ENCODE measurements around the gene COL5A1.

COL5A1 gene

GRCh38 chr9:134639994-134640393 is 1.6 kb upstream of the COL5A1 start:
- Histone ChIP-seq H3K27me3 (ENCODE audit: insufficient read depth, poor library complexity, severe bottlenecking) (peaks cover 20% of the 10 kb centered on the region), H3K4me3 (replicated peaks; ENCODE audit: insufficient read depth, low read length) (no peak overlapping the region), H3K27ac (replicated peaks) (no peak overlapping the region)
- DNase-seq (ENCODE audit: low read depth in 1 of 2, low spot score in 1 of 2) = no peak
- TF ChIP-seq CTCF (IDR thresholded peaks at IDR 0.05; ENCODE audit: insufficient read depth, low read length) (no peak), POLR2AphosphoS5 (IDR thresholded peaks at IDR 0.05; ENCODE audit: low read depth) (no peak), SPI1 (IDR thresholded peaks at IDR 0.05; ENCODE audit: borderline replicate concordance, low read depth) (no peak), GABPA (IDR thresholded peaks at IDR 0.05; ENCODE audit: low read depth) (no peak)
- TF ChIP-seq, protein P1, sequence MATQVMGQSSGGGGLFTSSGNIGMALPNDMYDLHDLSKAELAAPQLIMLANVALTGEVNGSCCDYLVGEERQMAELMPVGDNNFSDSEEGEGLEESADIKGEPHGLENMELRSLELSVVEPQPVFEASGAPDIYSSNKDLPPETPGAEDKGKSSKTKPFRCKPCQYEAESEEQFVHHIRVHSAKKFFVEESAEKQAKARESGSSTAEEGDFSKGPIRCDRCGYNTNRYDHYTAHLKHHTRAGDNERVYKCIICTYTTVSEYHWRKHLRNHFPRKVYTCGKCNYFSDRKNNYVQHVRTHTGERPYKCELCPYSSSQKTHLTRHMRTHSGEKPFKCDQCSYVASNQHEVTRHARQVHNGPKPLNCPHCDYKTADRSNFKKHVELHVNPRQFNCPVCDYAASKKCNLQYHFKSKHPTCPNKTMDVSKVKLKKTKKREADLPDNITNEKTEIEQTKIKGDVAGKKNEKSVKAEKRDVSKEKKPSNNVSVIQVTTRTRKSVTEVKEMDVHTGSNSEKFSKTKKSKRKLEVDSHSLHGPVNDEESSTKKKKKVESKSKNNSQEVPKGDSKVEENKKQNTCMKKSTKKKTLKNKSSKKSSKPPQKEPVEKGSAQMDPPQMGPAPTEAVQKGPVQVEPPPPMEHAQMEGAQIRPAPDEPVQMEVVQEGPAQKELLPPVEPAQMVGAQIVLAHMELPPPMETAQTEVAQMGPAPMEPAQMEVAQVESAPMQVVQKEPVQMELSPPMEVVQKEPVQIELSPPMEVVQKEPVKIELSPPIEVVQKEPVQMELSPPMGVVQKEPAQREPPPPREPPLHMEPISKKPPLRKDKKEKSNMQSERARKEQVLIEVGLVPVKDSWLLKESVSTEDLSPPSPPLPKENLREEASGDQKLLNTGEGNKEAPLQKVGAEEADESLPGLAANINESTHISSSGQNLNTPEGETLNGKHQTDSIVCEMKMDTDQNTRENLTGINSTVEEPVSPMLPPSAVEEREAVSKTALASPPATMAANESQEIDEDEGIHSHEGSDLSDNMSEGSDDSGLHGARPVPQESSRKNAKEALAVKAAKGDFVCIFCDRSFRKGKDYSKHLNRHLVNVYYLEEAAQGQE (IDR thresholded peaks at IDR 0.05; ENCODE audit: insufficient replicate concordance, low read depth) = no peak

DNA sequence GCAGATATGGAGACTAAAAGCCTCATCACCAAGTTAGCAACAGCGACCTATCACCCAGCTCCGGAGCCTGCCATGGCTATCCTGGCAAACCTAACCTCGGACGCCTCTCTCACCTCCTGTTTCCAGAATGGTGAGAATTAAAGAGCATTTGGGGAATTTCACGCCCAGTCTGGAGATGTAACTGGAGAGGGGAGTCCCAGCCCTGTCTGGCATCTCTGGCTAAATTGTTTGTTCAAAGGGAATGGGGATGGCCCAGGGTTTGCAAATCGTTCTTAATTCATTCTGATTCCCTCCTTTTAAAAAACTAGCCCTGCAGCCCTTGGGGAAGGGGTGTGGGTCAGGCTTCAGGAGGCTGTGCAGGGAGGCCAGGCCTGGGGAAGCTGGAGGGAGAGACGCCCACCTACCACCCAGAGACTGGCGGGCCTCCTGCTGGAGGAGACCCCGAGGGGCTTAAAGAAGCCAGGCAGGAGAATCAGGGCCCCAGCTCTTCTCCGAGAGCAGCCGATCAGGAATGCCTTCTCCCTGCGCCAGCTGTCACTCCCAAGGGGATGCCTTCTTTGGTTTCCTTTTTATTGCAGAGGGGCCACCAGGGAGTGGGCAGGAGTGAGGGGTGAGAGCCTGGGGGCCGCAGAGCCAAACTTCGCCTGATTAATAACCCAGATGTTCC is 964 bp upstream of the COL5A1 start:
- DNase-seq (ENCODE audit: low read depth in 1 of 2, low spot score in 1 of 2) = no peak
- peaks cover 20% of the 10 kb centered on the region for H3K27me3 ChIP-seq (ENCODE audit: insufficient read depth, poor library complexity, severe bottlenecking)
- no peak for TF ChIP-seq GABPA (IDR thresholded peaks at IDR 0.05; ENCODE audit: low read depth)
- TF ChIP-seq, protein P1 (IDR thresholded peaks at IDR 0.05; ENCODE audit: insufficient replicate concordance, low read depth) = no peak
- no peak for TF ChIP-seq CTCF (IDR thresholded peaks at IDR 0.05; ENCODE audit: insufficient read depth, low read length)
- no peak for TF ChIP-seq POLR2AphosphoS5 (IDR thresholded peaks at IDR 0.05; ENCODE audit: low read depth)
- no peak for TF ChIP-seq SPI1 (IDR thresholded peaks at IDR 0.05; ENCODE audit: borderline replicate concordance, low read depth)
- H3K27ac ChIP-seq (replicated peaks) = no peak overlapping the region
- no peak overlapping the region for H3K4me3 ChIP-seq (replicated peaks; ENCODE audit: insufficient read depth, low read length)

- peaks cover 20% of the 10 kb centered on the region for H3K27me3 ChIP-seq (ENCODE audit: insufficient read depth, poor library complexity, severe bottlenecking)
- H3K4me3 ChIP-seq (replicated peaks; ENCODE audit: insufficient read depth, low read length) = no peak overlapping the region
- no peak for DNase-seq (ENCODE audit: low read depth in 1 of 2, low spot score in 1 of 2)
- no peak overlapping the region for H3K27ac ChIP-seq (replicated peaks)
- TF ChIP-seq POLR2AphosphoS5 (IDR thresholded peaks at IDR 0.05; ENCODE audit: low read depth) (no peak), CTCF (IDR thresholded peaks at IDR 0.05; ENCODE audit: insufficient read depth, low read length) (no peak), SPI1 (IDR thresholded peaks at IDR 0.05; ENCODE audit: borderline replicate concordance, low read depth) (no peak)
- TF ChIP-seq, protein P1 (IDR thresholded peaks at IDR 0.05; ENCODE audit: insufficient replicate concordance, low read depth) = no peak
Measured at GRCh38 chr9:134641990-134642384, 384 bp downstream of the COL5A1 start.

Measured in HL-60 (cell line).